Tibial nerve (tissue), 4 donors: ENCODE data around the gene KRTAP6-3.

Source experiments
- EP300 ChIP-seq, 2 donors: sonication (generic); formaldehyde crosslinking; IDR thresholded peaks; one replicate each; pipeline ENCODE4 v1.6.1; 2017; ENCODE audit warnings: antibody characterized with exemption in 2 of 2, mild to moderate bottlenecking in 1 of 2
- POLR2A ChIP-seq, 2 donors: fragments of 450-650 bp; IDR thresholded peaks; one replicate each; pipeline ENCODE4 v1.6.1; 2017; ENCODE audit warnings: antibody characterized with exemption in 2 of 2, mild to moderate bottlenecking in 2 of 2, moderate library complexity in 2 of 2
- TF ChIP-seq, protein P1 (sequence below), 5 experiments: fragments of 200-600 bp in 3 of 5; fragments of 450-650 bp in 2 of 5; sonication (generic) in 3 of 5; IDR thresholded peaks; one replicate each; pipeline ENCODE4 v1.5.1; 2016 to 2019; ENCODE audit warnings: antibody characterized with exemption in 5 of 5, mild to moderate bottlenecking in 3 of 5, moderate library complexity in 2 of 5

DNA sequence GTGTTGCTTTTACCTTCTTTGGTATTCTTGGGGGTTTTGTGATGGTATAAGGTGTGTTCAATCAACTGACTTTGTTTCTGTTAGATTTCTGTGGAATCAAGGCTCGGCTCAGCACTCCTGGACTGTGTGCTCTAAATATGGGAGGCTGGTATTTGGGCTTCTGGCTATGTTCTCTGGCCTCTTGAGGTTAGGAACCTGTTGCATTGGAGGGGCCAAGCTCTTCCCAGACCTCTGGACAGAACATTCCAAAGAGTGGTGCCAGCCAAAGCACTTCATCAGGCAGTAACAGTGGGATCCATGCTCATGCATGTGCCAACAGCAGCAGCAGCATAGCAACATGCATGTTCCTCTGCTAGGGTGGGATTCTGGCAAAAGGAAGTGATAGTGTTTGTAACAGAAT is 39.5 kb upstream of the KRTAP6-3 start:
- TF ChIP-seq, protein P1, sequence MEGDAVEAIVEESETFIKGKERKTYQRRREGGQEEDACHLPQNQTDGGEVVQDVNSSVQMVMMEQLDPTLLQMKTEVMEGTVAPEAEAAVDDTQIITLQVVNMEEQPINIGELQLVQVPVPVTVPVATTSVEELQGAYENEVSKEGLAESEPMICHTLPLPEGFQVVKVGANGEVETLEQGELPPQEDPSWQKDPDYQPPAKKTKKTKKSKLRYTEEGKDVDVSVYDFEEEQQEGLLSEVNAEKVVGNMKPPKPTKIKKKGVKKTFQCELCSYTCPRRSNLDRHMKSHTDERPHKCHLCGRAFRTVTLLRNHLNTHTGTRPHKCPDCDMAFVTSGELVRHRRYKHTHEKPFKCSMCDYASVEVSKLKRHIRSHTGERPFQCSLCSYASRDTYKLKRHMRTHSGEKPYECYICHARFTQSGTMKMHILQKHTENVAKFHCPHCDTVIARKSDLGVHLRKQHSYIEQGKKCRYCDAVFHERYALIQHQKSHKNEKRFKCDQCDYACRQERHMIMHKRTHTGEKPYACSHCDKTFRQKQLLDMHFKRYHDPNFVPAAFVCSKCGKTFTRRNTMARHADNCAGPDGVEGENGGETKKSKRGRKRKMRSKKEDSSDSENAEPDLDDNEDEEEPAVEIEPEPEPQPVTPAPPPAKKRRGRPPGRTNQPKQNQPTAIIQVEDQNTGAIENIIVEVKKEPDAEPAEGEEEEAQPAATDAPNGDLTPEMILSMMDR (IDR thresholded peaks at IDR 0.05) = no peak
- TF ChIP-seq POLR2A (IDR thresholded peaks at IDR 0.05) (no peak), EP300 (IDR thresholded peaks at IDR 0.05) (no peak)
